Sigmoid colon (tissue), 7 donors: Measurements from ENCODE around the gene STAG1. TPM values are rescaled to one million over a fixed set of nuclear protein-coding genes. Genes with fewer than 3 reads are reported as not detected.

Experiments
- DNase-seq: peaks from one replicate; pipeline ENCODE4 v3.0.0-alpha.2; 2019
- H3K27ac ChIP-seq, 4 donors: fragments of 200-600 bp; sonication (generic); one replicate each; pipeline ENCODE4 v1.5.1; 2016 to 2019; ENCODE audit warnings: mild to moderate bottlenecking in 1 of 4
- H3K27me3 ChIP-seq, 3 donors: fragments of 200-600 bp; sonication (generic); one replicate each; pipeline ENCODE4 v1.5.1; 2019; ENCODE audit warnings: mild to moderate bottlenecking in 1 of 3
- H3K36me3 ChIP-seq, 4 donors: fragments of 200-600 bp; sonication (generic); one replicate each; pipeline ENCODE4 v1.5.1; 2016 to 2019
- H3K4me1 ChIP-seq, 4 donors: fragments of 200-600 bp; sonication (generic); one replicate each; pipeline ENCODE4 v1.5.1; 2017 to 2019
- H3K4me3 ChIP-seq, 4 donors: fragments of 200-600 bp; sonication (generic); one replicate each; pipeline ENCODE4 v1.5.1; 2017 to 2019; ENCODE audit warnings: mild to moderate bottlenecking in 2 of 4, moderate library complexity in 1 of 4
- H3K9me3 ChIP-seq, 4 donors: fragments of 200-600 bp in 3 of 4; sonication (generic) in 3 of 4; one replicate each; pipeline versions ENCODE4 v1.5.1 to v1.6.1; 2013 to 2019
- EP300 ChIP-seq, 4 donors: sonication (generic); formaldehyde crosslinking; IDR thresholded peaks; one replicate each; pipeline ENCODE4 v1.6.1; 2017; ENCODE audit warnings: antibody characterized with exemption in 4 of 4
- POLR2A ChIP-seq, 2 donors: fragments of 450-650 bp; IDR thresholded peaks; one replicate each; pipeline ENCODE4 v1.6.1; 2016; ENCODE audit warnings: antibody characterized with exemption in 2 of 2, mild to moderate bottlenecking in 2 of 2, moderate library complexity in 2 of 2
- POLR2AphosphoS5 ChIP-seq, 4 donors: sonication (generic); formaldehyde crosslinking; IDR thresholded peaks; one replicate each; pipeline ENCODE4 v1.6.1; 2017; ENCODE audit warnings: antibody characterized with exemption in 4 of 4
- WGBS, 2 donors: extraction: QIAGEN DNeasy Blood & Tissue Kit; methylation state at CpG; one replicate each; pipeline ENCODE4 v1.1.7; 2013; 5-methylcytosine and 5-hydroxymethylcytosine counted together
- intact Hi-C: fragments of 100-400 bp; cut with DNase I; formaldehyde crosslinking; loops from one replicate; pipeline ENCODE4 v1.15.1; 2023
- polyA plus RNA-seq, 3 donors: library from polyadenylated mRNA; stranded (reverse); fragments of 200-250 nt; gene quantifications; one replicate each; pipeline ENCODE4 v1.2.3, GENCODE V29; 2013
- total RNA-seq, 4 donors: library from RNA; depleted of rRNA; stranded (reverse); fragments of >200 nt; gene quantifications; one replicate each; pipeline ENCODE4 v1.1.0, GENCODE V29; 2016
- TF ChIP-seq, protein P1 (sequence below), 4 experiments: fragments of 450-650 bp in 3 of 4; fragments of 200-600 bp in 1 of 4; IDR thresholded peaks; one replicate each; pipeline ENCODE4 v1.5.1; 2016 to 2019; ENCODE audit warnings: antibody characterized with exemption in 4 of 4, mild to moderate bottlenecking in 3 of 4, moderate library complexity in 2 of 4
- donor health status: healthy with polysubstance abuse.
- donor health status: Bipolar disorder and iron deficiency.
- donor health status: healthy.

STAG1 gene
- total and polyA plus RNA-seq, 7 donors = 12.0 to 52.8 (median 37.3) TPM

DNA sequence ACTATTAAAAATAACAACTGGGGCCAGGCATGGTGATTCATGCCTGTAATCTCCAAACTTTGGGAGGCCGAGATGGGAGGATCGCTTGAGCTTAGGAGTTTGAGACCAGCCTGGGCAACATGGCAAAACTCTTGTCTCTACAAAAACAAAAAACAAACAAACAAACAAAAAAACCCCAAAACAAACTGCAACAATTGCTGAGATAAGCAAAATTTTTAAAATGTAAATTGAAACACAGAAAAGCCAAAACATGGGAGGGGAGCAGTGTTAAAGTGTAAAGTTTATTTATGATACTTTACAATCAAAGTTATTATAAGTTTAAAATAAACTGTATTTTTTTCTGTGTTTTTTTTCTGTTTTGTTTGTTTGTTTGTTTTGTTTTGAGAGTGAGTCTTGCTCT is 294.4 kb downstream of the STAG1 start:
- WGBS, 2 donors = 99% methylated on average over 2 of the region's 2 CpGs
- H3K27ac ChIP-seq = no peak overlapping the region
- TF ChIP-seq POLR2AphosphoS5 (IDR thresholded peaks at IDR 0.05) = no peak
- peaks cover 15 to 22% (median 20%) of the 10 kb centered on the region in 4 donors for H3K9me3 ChIP-seq
- peaks cover 0 to 27% (median 10%) of the 10 kb centered on the region in 4 donors for H3K36me3 ChIP-seq
- no peak overlapping the region for H3K4me3 ChIP-seq
- H3K4me1 ChIP-seq = peaks cover 0 to 5% (median 0%) of the 10 kb centered on the region in 4 donors
- intact Hi-C loops = no loop called here
- no peaks in the 10 kb centered on the region for H3K27me3 ChIP-seq
- no peak for DNase-seq

DNA sequence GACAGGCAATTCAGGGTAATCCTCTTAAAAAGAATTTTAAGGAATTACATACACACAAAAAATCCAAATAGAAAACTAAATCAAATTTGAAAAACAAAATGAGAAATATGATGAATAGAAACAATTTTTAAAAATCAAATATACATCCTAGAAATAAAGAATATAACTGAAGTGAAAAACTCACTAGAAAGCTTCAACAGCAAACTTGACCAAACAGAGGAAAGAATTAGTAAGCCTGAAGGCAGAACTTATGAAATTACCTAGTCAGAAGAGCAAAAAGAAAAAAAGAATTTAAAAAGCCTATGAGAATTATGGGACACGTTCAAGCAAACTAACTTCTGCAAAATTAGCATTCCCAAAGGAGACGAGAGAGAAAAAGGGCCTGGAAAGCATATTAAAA is 296.0 kb downstream of the STAG1 start:
- DNase-seq = no peak
- Histone ChIP-seq H3K4me1 (no peaks in the 10 kb centered on the region), H3K9me3 (peaks cover 15 to 22% (median 20%) of the 10 kb centered on the region in 4 donors), H3K27ac (no peak overlapping the region), H3K36me3 (peaks cover 0 to 40% (median 10%) of the 10 kb centered on the region in 4 donors), H3K27me3 (no peaks in the 10 kb centered on the region), H3K4me3 (no peak overlapping the region)
- intact Hi-C loops = no loop called here
- WGBS, 2 donors = 96 to 97% methylated on average over 2 of the region's 2 CpGs
- no peak for TF ChIP-seq EP300 (IDR thresholded peaks at IDR 0.05)
- no peak for TF ChIP-seq POLR2A (IDR thresholded peaks at IDR 0.05)
- TF ChIP-seq POLR2AphosphoS5 (IDR thresholded peaks at IDR 0.05) = no peak
- TF ChIP-seq, protein P1, sequence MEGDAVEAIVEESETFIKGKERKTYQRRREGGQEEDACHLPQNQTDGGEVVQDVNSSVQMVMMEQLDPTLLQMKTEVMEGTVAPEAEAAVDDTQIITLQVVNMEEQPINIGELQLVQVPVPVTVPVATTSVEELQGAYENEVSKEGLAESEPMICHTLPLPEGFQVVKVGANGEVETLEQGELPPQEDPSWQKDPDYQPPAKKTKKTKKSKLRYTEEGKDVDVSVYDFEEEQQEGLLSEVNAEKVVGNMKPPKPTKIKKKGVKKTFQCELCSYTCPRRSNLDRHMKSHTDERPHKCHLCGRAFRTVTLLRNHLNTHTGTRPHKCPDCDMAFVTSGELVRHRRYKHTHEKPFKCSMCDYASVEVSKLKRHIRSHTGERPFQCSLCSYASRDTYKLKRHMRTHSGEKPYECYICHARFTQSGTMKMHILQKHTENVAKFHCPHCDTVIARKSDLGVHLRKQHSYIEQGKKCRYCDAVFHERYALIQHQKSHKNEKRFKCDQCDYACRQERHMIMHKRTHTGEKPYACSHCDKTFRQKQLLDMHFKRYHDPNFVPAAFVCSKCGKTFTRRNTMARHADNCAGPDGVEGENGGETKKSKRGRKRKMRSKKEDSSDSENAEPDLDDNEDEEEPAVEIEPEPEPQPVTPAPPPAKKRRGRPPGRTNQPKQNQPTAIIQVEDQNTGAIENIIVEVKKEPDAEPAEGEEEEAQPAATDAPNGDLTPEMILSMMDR (IDR thresholded peaks at IDR 0.05) = no peak

DNA sequence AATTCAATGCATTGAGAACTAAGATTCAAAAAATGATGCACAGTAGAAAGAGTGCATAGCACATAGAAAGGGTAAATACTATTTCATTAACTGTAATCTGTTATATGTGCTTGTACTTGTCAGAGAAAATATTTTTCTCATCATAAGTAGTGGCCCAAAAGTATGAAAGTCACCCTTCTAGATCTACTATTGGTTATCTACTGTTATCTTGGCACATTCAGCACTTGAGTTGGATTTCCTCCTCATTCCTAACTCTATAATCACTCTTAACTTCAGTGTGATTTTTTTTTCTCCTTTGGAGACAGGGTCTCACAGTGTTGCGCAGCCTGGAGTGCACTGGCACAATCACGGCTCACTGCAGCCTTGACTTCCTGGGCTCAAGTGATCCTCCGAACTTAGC is 307.6 kb downstream of the STAG1 start:
- WGBS, 2 donors = 96 to 98% methylated on average over 3 of the region's 3 CpGs
- Histone ChIP-seq H3K4me1 (no peaks in the 10 kb centered on the region), H3K27me3 (no peaks in the 10 kb centered on the region), H3K9me3 (no peaks in the 10 kb centered on the region), H3K4me3 (no peak overlapping the region), H3K36me3 (peaks cover 0 to 30% (median 1%) of the 10 kb centered on the region in 4 donors), H3K27ac (no peak overlapping the region)
- intact Hi-C loops = no loop called here
- TF ChIP-seq, protein P1 (IDR thresholded peaks at IDR 0.05) = no peak
- no peak for TF ChIP-seq POLR2AphosphoS5 (IDR thresholded peaks at IDR 0.05)
- TF ChIP-seq POLR2A (IDR thresholded peaks at IDR 0.05) = no peak
- no peak for DNase-seq

DNA sequence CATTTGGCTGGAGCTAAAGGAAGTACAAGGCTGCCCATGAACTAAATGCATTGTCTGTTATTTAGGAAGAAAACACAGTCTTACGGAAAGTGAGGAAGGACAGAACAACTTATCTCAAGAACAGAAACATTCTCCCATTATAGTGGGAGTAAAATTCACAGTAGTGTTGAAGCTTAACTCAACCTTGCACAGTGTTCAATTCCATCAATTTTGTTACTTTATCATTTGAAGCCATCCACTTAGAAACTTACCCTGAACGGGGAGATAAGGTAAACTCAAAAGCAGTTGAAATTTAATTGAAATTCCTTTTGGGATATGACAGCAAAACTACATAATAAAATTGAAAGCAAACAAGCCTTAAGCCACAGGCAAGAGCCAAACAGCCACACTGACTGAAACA is 315.1 kb downstream of the STAG1 start:
- Histone ChIP-seq H3K4me1 (no peaks in the 10 kb centered on the region), H3K4me3 (no peak overlapping the region), H3K36me3 (peaks cover 0 to 11% (median 1%) of the 10 kb centered on the region in 4 donors), H3K27me3 (no peaks in the 10 kb centered on the region), H3K9me3 (no peaks in the 10 kb centered on the region), H3K27ac (no peak overlapping the region)
- intact Hi-C loops = no loop called here
- 76 to 88% methylated on average over 2 of the region's 2 CpGs for WGBS, 2 donors
- TF ChIP-seq, protein P1 (IDR thresholded peaks at IDR 0.05) = no peak
- TF ChIP-seq POLR2AphosphoS5 (IDR thresholded peaks at IDR 0.05) = no peak
- TF ChIP-seq POLR2A (IDR thresholded peaks at IDR 0.05) = no peak
- no peak for TF ChIP-seq EP300 (IDR thresholded peaks at IDR 0.05)
- no peak for DNase-seq

DNA sequence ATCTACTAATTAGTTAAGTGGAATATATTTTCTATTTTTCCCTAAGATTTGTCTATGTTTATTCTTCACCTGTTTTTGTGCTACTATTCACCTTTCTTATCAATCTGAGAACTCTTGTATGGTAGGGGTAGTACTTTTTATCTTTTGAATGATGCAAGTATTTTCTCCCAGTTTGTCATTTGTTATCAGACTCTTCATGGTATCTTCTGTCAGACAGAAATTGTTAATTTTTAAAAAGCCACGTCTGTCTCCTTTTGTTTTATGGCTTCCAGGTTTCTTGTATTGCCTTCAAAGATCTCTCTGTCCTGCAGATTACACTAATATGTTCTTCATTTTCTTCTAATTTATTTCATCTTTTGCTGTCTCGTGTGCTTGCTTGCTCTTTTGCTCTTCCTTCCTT is 317.7 kb downstream of the STAG1 start:
- WGBS, 2 donors = 73 to 83% methylated on average over 2 of the region's 2 CpGs
- no peak for TF ChIP-seq POLR2AphosphoS5 (IDR thresholded peaks at IDR 0.05)
- TF ChIP-seq EP300 (IDR thresholded peaks at IDR 0.05) = no peak
- TF ChIP-seq, protein P1 (IDR thresholded peaks at IDR 0.05) = no peak
- TF ChIP-seq POLR2A (IDR thresholded peaks at IDR 0.05) = no peak

More for the DNA sequence above, 317.7 kb downstream of the STAG1 start:
- no peak for DNase-seq
- H3K4me3 ChIP-seq = no peak overlapping the region
- peaks cover 0 to 6% (median 0%) of the 10 kb centered on the region in 4 donors for H3K36me3 ChIP-seq
- H3K27me3 ChIP-seq = no peaks in the 10 kb centered on the region
- no peaks in the 10 kb centered on the region for H3K9me3 ChIP-seq
- H3K4me1 ChIP-seq = no peaks in the 10 kb centered on the region
- H3K27ac ChIP-seq = no peak overlapping the region
- intact Hi-C loops = no loop called here
